Measurements from ENCODE around the gene ENC1. TPM values are rescaled to one million over a fixed set of nuclear protein-coding genes. Genes with fewer than 3 reads are reported as not detected.

The ENC1 gene
- polyA plus RNA-seq, 2 of the 4 experiments (the other 2 are of a cell fraction), result 17.0 to 20.0 TPM

DNA sequence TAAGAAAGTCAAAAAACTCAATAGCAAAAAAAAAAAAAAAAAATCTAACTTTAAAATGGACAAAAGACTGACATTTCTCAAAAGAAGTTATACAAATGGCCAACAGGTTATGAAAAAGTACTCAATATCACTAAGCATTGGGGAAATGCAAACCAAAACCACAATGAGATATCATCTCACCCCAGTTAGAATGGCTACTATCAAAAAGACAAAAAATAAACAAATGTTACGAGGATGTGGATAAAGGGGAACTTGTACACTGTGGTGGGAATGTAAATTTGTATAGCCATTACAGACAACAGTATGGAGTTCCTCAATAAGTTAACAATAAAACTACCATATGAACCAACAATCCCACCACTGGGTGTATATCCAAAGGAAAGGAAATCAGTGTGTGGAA, 37.2 kb downstream of the ENC1 start:
- ATAC-seq (no peak), FAIRE-seq (no peak), DNase-seq (ENCODE audit: low read depth in 1 of 2, low spot score in 1 of 2) (no peak)
- Histone ChIP-seq H3K4me3 (no peak overlapping the region), H3K27ac (no peak overlapping the region), H3K9me3 (no peaks in the 10 kb centered on the region), H3K4me1 (peaks cover 6% of the 10 kb centered on the region; the same call in 1 of the 3 replicates), H3K4me2 (no peak overlapping the region)
- POLR2A ChIA-PET, result no interaction called here
- TF ChIP-seq ZFP36 (IDR thresholded peaks at IDR 0.05; ENCODE audit: borderline replicate concordance, partially characterized antibody) (no peak), MYC (IDR thresholded peaks at IDR 0.05; ENCODE audit: borderline replicate concordance, low read length) (no peak), CEBPB (IDR thresholded peaks at IDR 0.05) (no peak), ZNF302 (CRISPR knock-in tag; IDR thresholded peaks at IDR 0.05) (no peak), SREBF2 (IDR thresholded peaks at IDR 0.05) (no peak), CBX2 (IDR thresholded peaks at IDR 0.05; ENCODE audit: borderline replicate concordance, low read depth) (no peak), HOXB13 (CRISPR knock-in tag; IDR thresholded peaks at IDR 0.05; ENCODE audit: low read depth) (no peak), CHD4 (IDR thresholded peaks at IDR 0.05; ENCODE audit: borderline replicate concordance) (no peak), FOSL2 (IDR thresholded peaks at IDR 0.05) (no peak), FOSL2 (CRISPR knock-in tag; IDR thresholded peaks at IDR 0.05) (no peak), RFX5 (IDR thresholded peaks at IDR 0.05) (no peak), TP53 (CRISPR knock-in tag; IDR thresholded peaks at IDR 0.05) (no peak), PHF8 (IDR thresholded peaks at IDR 0.05; ENCODE audit: borderline replicate concordance, low read depth) (no peak)
- TF ChIP-seq, protein P1, sequence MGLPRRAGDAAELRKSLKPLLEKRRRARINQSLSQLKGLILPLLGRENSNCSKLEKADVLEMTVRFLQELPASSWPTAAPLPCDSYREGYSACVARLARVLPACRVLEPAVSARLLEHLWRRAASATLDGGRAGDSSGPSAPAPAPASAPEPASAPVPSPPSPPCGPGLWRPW (IDR thresholded peaks at IDR 0.05), result no peak
- TF ChIP-seq, protein P2, sequence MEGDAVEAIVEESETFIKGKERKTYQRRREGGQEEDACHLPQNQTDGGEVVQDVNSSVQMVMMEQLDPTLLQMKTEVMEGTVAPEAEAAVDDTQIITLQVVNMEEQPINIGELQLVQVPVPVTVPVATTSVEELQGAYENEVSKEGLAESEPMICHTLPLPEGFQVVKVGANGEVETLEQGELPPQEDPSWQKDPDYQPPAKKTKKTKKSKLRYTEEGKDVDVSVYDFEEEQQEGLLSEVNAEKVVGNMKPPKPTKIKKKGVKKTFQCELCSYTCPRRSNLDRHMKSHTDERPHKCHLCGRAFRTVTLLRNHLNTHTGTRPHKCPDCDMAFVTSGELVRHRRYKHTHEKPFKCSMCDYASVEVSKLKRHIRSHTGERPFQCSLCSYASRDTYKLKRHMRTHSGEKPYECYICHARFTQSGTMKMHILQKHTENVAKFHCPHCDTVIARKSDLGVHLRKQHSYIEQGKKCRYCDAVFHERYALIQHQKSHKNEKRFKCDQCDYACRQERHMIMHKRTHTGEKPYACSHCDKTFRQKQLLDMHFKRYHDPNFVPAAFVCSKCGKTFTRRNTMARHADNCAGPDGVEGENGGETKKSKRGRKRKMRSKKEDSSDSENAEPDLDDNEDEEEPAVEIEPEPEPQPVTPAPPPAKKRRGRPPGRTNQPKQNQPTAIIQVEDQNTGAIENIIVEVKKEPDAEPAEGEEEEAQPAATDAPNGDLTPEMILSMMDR (IDR thresholded peaks at IDR 0.05), result no peak
- TF ChIP-seq, protein P3, sequence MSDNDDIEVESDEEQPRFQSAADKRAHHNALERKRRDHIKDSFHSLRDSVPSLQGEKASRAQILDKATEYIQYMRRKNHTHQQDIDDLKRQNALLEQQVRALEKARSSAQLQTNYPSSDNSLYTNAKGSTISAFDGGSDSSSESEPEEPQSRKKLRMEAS (IDR thresholded peaks at IDR 0.05), result no peak
- TF ChIP-seq, protein P4, sequence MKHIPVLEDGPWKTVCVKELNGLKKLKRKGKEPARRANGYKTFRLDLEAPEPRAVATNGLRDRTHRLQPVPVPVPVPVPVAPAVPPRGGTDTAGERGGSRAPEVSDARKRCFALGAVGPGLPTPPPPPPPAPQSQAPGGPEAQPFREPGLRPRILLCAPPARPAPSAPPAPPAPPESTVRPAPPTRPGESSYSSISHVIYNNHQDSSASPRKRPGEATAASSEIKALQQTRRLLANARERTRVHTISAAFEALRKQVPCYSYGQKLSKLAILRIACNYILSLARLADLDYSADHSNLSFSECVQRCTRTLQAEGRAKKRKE (CRISPR knock-in tag; IDR thresholded peaks at IDR 0.05; ENCODE audit: low read depth), result no peak
- CTCF ChIA-PET, result no interaction called here
- 87% methylated on average over 1 of the region's 1 CpG for WGBS (ENCODE audit: missing lambda C conversion rate)

DNA sequence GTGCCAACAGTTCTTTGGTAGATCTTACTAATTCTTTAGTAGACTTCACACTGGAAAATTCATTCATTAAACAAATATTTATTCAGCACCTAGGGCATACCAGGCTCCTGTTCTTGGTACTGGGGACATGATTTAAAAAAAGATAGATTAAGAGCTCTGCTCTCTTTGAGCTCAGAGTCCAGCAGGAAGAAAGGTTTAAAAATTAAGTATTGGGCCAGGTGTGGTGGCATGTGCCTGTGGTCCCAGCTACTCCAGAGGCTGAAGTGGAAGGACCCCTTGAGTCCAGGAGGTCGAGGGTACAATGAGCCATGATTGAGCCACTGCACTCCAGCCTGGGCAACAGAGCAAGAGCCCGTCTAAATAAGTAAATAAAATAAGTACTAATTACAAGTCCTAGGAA, 41.4 kb downstream of the ENC1 start:
- ChIA-PET CTCF (interaction anchor here (0.9 to 1.4 kb wide), 3 partner anchors 15 to 32 kb away, joined by 3 to 4 read pairs (median 3); no protein-coding TSS in a partner anchor), POLR2A (no interaction called here)
- ATAC-seq (no peak), DNase-seq (ENCODE audit: low read depth in 1 of 2, low spot score in 1 of 2) (no peak), FAIRE-seq (no peak)
- TF ChIP-seq ZSCAN20 (CRISPR knock-in tag; IDR thresholded peaks at IDR 0.05), result no peak
- TF ChIP-seq, protein P5, sequence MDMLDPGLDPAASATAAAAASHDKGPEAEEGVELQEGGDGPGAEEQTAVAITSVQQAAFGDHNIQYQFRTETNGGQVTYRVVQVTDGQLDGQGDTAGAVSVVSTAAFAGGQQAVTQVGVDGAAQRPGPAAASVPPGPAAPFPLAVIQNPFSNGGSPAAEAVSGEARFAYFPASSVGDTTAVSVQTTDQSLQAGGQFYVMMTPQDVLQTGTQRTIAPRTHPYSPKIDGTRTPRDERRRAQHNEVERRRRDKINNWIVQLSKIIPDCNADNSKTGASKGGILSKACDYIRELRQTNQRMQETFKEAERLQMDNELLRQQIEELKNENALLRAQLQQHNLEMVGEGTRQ (IDR thresholded peaks at IDR 0.05), result no peak
- no peak for TF ChIP-seq RCOR1 (IDR thresholded peaks at IDR 0.05; ENCODE audit: low read depth, low read length)
- TF ChIP-seq CBX8 (IDR thresholded peaks at IDR 0.05), result no peak
- no peak for TF ChIP-seq JUN (IDR thresholded peaks at IDR 0.05)
- no peak for TF ChIP-seq EP300 (IDR thresholded peaks at IDR 0.05)
- H3K9me3 ChIP-seq, result no peaks in the 10 kb centered on the region
- no peak overlapping the region for H3K4me2 ChIP-seq
- WGBS (ENCODE audit: missing lambda C conversion rate), result 39% methylated on average over 2 of the region's 2 CpGs
- H3K27ac ChIP-seq, result peak overlapping the region in 1 of 2 experiments; percentile 33; a peak in 1 of 6 replicates
- H3K4me1 ChIP-seq, result peaks cover 14% of the 10 kb centered on the region; the same call in 2 of the 3 replicates
- H3K4me3 ChIP-seq, result no peak overlapping the region

Measured in A549 (cell line).